H9 (cell line): Measurements from ENCODE around the gene ELFN1. TPM values are rescaled to one million over a fixed set of nuclear protein-coding genes. Genes with fewer than 3 reads are reported as not detected.

Source experiments
- DNase-seq: peaks from one replicate; pipeline ENCODE4 v3.0.0-alpha.2; 2017
- H2AFZ ChIP-seq: one replicate; pipeline ENCODE4 v1.6.1; 2013; ENCODE audit warnings: mild to moderate bottlenecking, low read length, control low read depth, moderate library complexity
- H2AK5ac ChIP-seq: 2 replicates; pipeline ENCODE4 v1.6.1; 2013; ENCODE audit warnings: low read length, control low read depth, mixed read lengths; ENCODE audit not compliant: insufficient read length
- H2BK120ac ChIP-seq: one replicate; pipeline ENCODE4 v1.6.1; 2013; ENCODE audit warnings: low read depth, mild to moderate bottlenecking, low read length, control low read depth, inconsistent platforms; ENCODE audit not compliant: poor library complexity, severe bottlenecking
- H2BK12ac ChIP-seq: 2 replicates; pipeline ENCODE4 v1.6.1; 2013; ENCODE audit warnings: low read length, control low read depth, mixed read lengths, low read depth; ENCODE audit not compliant: insufficient read length
- H2BK15ac ChIP-seq: 2 replicates; pipeline ENCODE4 v1.6.1; 2013; ENCODE audit warnings: low read depth, low read length, control low read depth
- H2BK20ac ChIP-seq: one replicate; pipeline ENCODE4 v1.6.1; 2013; ENCODE audit warnings: low read depth, mild to moderate bottlenecking, low read length, control low read depth, inconsistent platforms; ENCODE audit not compliant: poor library complexity, severe bottlenecking
- H2BK5ac ChIP-seq: 2 replicates; pipeline ENCODE4 v1.6.1; 2013; ENCODE audit warnings: low read length, control low read depth, mixed read lengths; ENCODE audit not compliant: insufficient read length
- H3K14ac ChIP-seq: 2 replicates; pipeline ENCODE4 v1.6.1; 2013; ENCODE audit warnings: low read length, control low read depth; ENCODE audit not compliant: insufficient read depth
- H3K18ac ChIP-seq: 2 replicates; pipeline ENCODE4 v1.6.1; 2013; ENCODE audit warnings: low read depth, mild to moderate bottlenecking, mixed read lengths, low read length, control low read depth; ENCODE audit not compliant: insufficient read length
- H3K23ac ChIP-seq: 2 replicates; pipeline ENCODE4 v1.6.1; 2013; ENCODE audit warnings: low read length, control low read depth, mixed read lengths, low read depth; ENCODE audit not compliant: insufficient read length
- H3K23me2 ChIP-seq: 2 replicates; pipeline ENCODE4 v1.6.1; 2013; ENCODE audit warnings: low read depth, mild to moderate bottlenecking, mixed read lengths, low read length, control low read depth; ENCODE audit not compliant: insufficient read length, poor library complexity, severe bottlenecking
- H3K27ac ChIP-seq: 2 replicates; pipeline ENCODE4 v1.5.1; 2013; ENCODE audit warnings: low read length, control low read depth, mixed read lengths, low read depth; ENCODE audit not compliant: insufficient read length
- H3K27me3 ChIP-seq: 2 replicates; pipeline ENCODE4 v1.6.1; 2013; ENCODE audit warnings: low read length, control low read depth, inconsistent platforms; ENCODE audit not compliant: insufficient read depth
- H3K4ac ChIP-seq: 2 replicates; pipeline ENCODE4 v1.6.1; 2013; ENCODE audit warnings: low read depth, mild to moderate bottlenecking, control low read depth, inconsistent platforms, low read length, moderate library complexity
- H3K4me1 ChIP-seq: 2 replicates; pipeline ENCODE4 v1.6.1; 2013; ENCODE audit warnings: low read length, control low read depth, inconsistent platforms; ENCODE audit not compliant: insufficient read depth
- H3K4me2 ChIP-seq: 2 replicates; pipeline ENCODE4 v1.6.1; 2013; ENCODE audit warnings: low read length, control low read depth, mixed read lengths; ENCODE audit not compliant: insufficient read length, insufficient read depth
- H3K56ac ChIP-seq: 2 replicates; pipeline ENCODE4 v1.6.1; 2013; ENCODE audit warnings: low read depth, mild to moderate bottlenecking, mixed read lengths, low read length, control low read depth; ENCODE audit not compliant: insufficient read length
- H3K79me1 ChIP-seq: 2 replicates; pipeline ENCODE4 v1.6.1; 2013; ENCODE audit warnings: low read depth, mild to moderate bottlenecking, moderate library complexity, low read length, control low read depth, inconsistent platforms; ENCODE audit not compliant: insufficient read depth, poor library complexity, severe bottlenecking
- H3K79me2 ChIP-seq: 2 replicates; pipeline ENCODE4 v1.6.1; 2013; ENCODE audit warnings: low read length, control low read depth, inconsistent platforms; ENCODE audit not compliant: insufficient read depth
- H3K9ac ChIP-seq: 2 replicates; pipeline ENCODE4 v1.6.1; 2013; ENCODE audit warnings: low read length, control low read depth, mixed read lengths; ENCODE audit not compliant: insufficient read length; ENCODE audit errors: extremely low read depth
- H3K9me3 ChIP-seq: one replicate; pipeline ENCODE4 v1.6.1; 2013; ENCODE audit warnings: low read depth, low read length, inconsistent platforms; ENCODE audit not compliant: control insufficient read depth
- H3T11ph ChIP-seq: one replicate; pipeline ENCODE4 v1.6.1; 2013; ENCODE audit warnings: mild to moderate bottlenecking, low read length, control low read depth, inconsistent platforms
- H4K20me1 ChIP-seq: one replicate; pipeline ENCODE4 v1.6.1; 2013; ENCODE audit not compliant: control insufficient read depth, insufficient read length, insufficient read depth
- H4K5ac ChIP-seq: 2 replicates; pipeline ENCODE4 v1.6.1; 2013; ENCODE audit warnings: low read depth, mild to moderate bottlenecking, mixed read lengths, low read length, control low read depth; ENCODE audit not compliant: insufficient read length
- H4K8ac ChIP-seq: replicated peaks from 2 replicates; pipeline ENCODE4 v1.6.1; 2013; ENCODE audit warnings: low read length, control low read depth, mixed read lengths, low read depth; ENCODE audit not compliant: insufficient read length
- H4K91ac ChIP-seq: 2 replicates; pipeline ENCODE4 v1.6.1; 2013; ENCODE audit warnings: low read depth, mild to moderate bottlenecking, moderate library complexity, mixed read lengths, low read length, control low read depth; ENCODE audit not compliant: insufficient read length
- H3K27ac Mint-ChIP-seq, 3 experiments: 2 replicates in 2 of 3; 3 replicates in 1 of 3; pipeline ENCODE4 v1.8.0; 2020 to 2021; ENCODE audit warnings: mixed read lengths in 3 of 3, mild to moderate bottlenecking in 1 of 3, moderate library complexity in 1 of 3
- H3K27me3 Mint-ChIP-seq: 2 replicates; pipeline ENCODE4 v1.8.0; 2021; ENCODE audit warnings: low read depth, mild to moderate bottlenecking, moderate library complexity, mixed read lengths
- H3K36me3 Mint-ChIP-seq, 3 experiments: 2 replicates in 2 of 3; 3 replicates in 1 of 3; pipeline ENCODE4 v1.8.0; 2020 to 2021; ENCODE audit warnings: low read depth in 3 of 3, mixed read lengths in 3 of 3; ENCODE audit not compliant: insufficient read depth in 1 of 3
- H3K4me1 Mint-ChIP-seq, 2 experiments: 2 replicates each; pipeline ENCODE4 v1.8.0; 2020; ENCODE audit warnings: mixed read lengths in 2 of 2
- H3K4me3 Mint-ChIP-seq, 2 experiments: 2 replicates in 1 of 2; 3 replicates in 1 of 2; pipeline ENCODE4 v1.8.0; 2020 to 2021; ENCODE audit warnings: mild to moderate bottlenecking in 2 of 2, mixed read lengths in 2 of 2, moderate library complexity in 1 of 2
- H3K9me3 Mint-ChIP-seq, 2 experiments: 2 replicates in 1 of 2; 3 replicates in 1 of 2; pipeline ENCODE4 v1.8.0; 2020; ENCODE audit warnings: mild to moderate bottlenecking in 2 of 2, mixed read lengths in 2 of 2, moderate library complexity in 1 of 2
- WGBS: extraction: QIAGEN DNeasy Blood & Tissue Kit; methylation state at CpG from one replicate; pipeline ENCODE4 v1.1.7; 2013; ENCODE audit warnings: missing lambda C conversion rate, low lambda C conversion rate, mixed read lengths; ENCODE audit not compliant: insufficient read length; ENCODE audit errors: extremely low coverage; 5-methylcytosine and 5-hydroxymethylcytosine counted together
- total RNA-seq: library from RNA; stranded (reverse); gene quantifications from 2 replicates; pipeline ENCODE4 v1.2.1, GENCODE V29; 2021
- TF ChIP-seq, protein P1 (sequence below): fragments of 200-600 bp; sonication (generic); conservative IDR thresholded peaks from 3 replicates; pipeline ENCODE4 v1.8.0; 2021; ENCODE audit warnings: antibody characterized with exemption, mild to moderate bottlenecking

The ELFN1 gene
- total RNA-seq, 1 experiment from 2014 or later = 3.7 TPM

DNA sequence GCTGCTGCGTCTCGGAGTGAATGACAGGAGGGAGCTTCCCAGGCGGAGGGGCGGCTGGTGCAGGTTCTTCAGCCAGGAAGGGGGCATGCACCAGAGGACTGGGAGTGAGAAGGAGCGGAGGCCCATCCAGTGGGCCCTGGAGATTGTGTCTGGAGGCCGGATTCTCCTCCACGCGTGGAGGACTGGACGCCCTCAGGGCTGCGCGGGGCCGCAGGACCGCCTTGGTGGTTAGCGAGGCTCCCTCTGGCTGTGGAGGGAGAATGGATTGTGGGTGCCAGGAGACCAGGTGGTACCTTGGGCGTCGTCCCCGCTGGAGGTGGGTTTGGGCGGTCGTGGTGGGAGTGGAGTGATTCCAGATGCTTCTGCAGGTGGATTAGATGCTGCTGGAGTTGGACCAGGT, 68.9 kb downstream of the ELFN1 start:
- no peak for DNase-seq
- H3K27ac Mint-ChIP-seq = no peak overlapping the region
- no peaks in the 10 kb centered on the region for H3K9me3 ChIP-seq
- no peak overlapping the region for H3T11ph ChIP-seq
- H2BK5ac ChIP-seq = no peak overlapping the region
- H3K23me2 ChIP-seq = no peaks in the 10 kb centered on the region
- H4K20me1 ChIP-seq = no peaks in the 10 kb centered on the region
- no peaks in the 10 kb centered on the region for H3K79me2 ChIP-seq
- no peak overlapping the region for H2BK15ac ChIP-seq
- no peak overlapping the region for H3K4me2 ChIP-seq
- TF ChIP-seq, protein P1, sequence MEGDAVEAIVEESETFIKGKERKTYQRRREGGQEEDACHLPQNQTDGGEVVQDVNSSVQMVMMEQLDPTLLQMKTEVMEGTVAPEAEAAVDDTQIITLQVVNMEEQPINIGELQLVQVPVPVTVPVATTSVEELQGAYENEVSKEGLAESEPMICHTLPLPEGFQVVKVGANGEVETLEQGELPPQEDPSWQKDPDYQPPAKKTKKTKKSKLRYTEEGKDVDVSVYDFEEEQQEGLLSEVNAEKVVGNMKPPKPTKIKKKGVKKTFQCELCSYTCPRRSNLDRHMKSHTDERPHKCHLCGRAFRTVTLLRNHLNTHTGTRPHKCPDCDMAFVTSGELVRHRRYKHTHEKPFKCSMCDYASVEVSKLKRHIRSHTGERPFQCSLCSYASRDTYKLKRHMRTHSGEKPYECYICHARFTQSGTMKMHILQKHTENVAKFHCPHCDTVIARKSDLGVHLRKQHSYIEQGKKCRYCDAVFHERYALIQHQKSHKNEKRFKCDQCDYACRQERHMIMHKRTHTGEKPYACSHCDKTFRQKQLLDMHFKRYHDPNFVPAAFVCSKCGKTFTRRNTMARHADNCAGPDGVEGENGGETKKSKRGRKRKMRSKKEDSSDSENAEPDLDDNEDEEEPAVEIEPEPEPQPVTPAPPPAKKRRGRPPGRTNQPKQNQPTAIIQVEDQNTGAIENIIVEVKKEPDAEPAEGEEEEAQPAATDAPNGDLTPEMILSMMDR = no peak
- H3K23ac ChIP-seq = no peak overlapping the region
- no peaks in the 10 kb centered on the region; a peak in 1 of 7 replicates for H3K36me3 Mint-ChIP-seq
- no peak overlapping the region for H2AK5ac ChIP-seq
- no peaks in the 10 kb centered on the region for H3K79me1 ChIP-seq
- no peak overlapping the region for H4K5ac ChIP-seq
- no peak overlapping the region for H4K8ac ChIP-seq
- H3K4me1 Mint-ChIP-seq = peaks cover 0 to 10% of the 10 kb centered on the region in 2 experiments; a peak in 2 of 4 replicates
- no peak overlapping the region for H3K4ac ChIP-seq
- no peak overlapping the region for H3K14ac ChIP-seq
- no CpG with 5 or more reads among the region's 19 CpGs for WGBS
- H3K9ac ChIP-seq = no peak overlapping the region
- peaks cover 7% of the 10 kb centered on the region for H3K27me3 Mint-ChIP-seq
- no peak overlapping the region for H4K91ac ChIP-seq
- H2AFZ ChIP-seq = no peak overlapping the region
- no peak overlapping the region for H3K56ac ChIP-seq
- no peak overlapping the region for H2BK20ac ChIP-seq
- no peak overlapping the region for H3K18ac ChIP-seq
- no peak overlapping the region for H3K27ac ChIP-seq
- no peaks in the 10 kb centered on the region for H3K9me3 Mint-ChIP-seq
- no peaks in the 10 kb centered on the region for H3K27me3 ChIP-seq
- no peak overlapping the region for H2BK120ac ChIP-seq
- H2BK12ac ChIP-seq = no peak overlapping the region
- H3K4me1 ChIP-seq = no peaks in the 10 kb centered on the region
- H3K4me3 Mint-ChIP-seq = no peak overlapping the region
